Cerebellar cortex (tissue), 1 donor: ENCODE results near the gene MAPK8IP1.
A peak's percentile ranks its signal among the peaks of the same experiment; 100 is the strongest.

Experiments
- DNase-seq: peaks from one replicate; pipeline ENCODE4 v3.0.0-alpha.2; 2015; ENCODE audit warnings: low spot score

Gene MAPK8IP1

DNA sequence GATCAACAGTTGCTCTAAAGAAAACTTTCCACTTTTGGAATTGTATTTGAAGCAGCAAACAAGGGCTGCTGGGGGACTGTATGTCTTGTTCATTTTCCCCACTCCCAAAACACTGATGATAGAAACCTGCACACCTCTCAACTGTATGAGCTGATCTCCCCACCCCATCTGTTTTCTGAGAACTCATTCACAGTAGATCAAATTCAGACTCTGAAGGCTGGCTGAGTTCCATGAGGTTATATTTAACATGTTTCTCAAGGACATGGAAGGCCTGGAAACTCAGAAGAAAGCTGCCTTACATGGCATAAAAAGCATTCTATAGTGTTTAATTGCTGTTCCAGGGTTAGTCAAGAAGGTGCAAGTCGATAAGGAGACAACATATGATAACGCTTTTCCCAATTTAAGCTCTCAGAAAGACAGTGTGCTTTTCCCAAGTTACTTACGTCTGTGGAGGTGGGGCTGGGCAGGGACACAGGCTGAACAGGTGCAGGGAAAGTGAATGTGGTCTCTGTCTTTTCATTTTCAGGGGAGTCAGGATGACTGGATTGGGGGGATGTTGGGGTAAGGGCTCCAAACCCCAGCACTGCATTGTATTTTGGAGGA, 60.0 kb downstream of the MAPK8IP1 start:
- no peak for DNase-seq

- DNase-seq = no peak
Measured at GRCh38 chr11:45947885-45948284, 62.4 kb downstream of the MAPK8IP1 start.

DNA sequence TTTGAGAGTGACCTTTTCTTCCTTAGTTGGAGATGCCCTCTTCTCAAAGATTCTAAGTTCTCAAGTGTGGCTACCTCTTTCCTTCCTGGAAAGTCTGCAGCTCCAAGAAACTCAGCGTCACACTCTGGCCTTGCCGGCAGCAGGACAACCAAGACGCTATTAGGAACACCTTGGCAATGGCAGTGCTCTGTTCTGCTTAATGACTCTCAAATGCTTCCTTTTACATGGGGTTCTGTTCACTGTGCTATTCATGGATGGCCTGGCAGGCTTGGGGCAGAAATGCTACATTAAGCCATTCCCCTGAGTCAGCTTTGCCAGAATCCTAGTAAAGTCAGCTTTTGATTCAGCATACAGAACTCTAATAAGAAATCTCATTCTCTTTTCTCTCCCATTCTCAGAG, 62.9 kb downstream of the MAPK8IP1 start:
- no peak for DNase-seq

DNA sequence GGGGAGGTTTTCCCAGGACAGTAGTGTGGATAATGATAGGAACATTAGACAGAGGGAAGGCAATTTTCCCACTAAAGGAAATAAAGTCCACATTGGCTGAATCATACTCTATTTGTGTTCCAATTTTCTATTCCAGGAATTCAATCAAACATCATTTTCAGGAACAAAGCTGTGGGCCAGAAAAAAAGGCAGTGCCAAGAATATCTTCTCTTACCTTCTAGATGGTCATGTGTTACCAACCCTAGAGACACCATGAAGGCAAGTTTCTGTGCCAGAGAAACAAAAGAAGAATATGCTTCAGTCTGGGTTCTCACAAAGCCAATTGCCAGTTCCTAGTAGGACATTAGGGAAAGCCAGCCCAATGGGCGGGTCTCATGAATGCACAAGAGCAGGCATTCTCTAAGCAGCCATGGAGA, 64.5 kb downstream of the MAPK8IP1 start:
- peak; percentile 7 for DNase-seq
